ENCODE data around the gene JAZF1.

- TF ChIP-seq CTCF (IDR thresholded peaks at IDR 0.05) = no peak
- TF ChIP-seq POLR2A (IDR thresholded peaks at IDR 0.05) = no peak
Observed at GRCh38 chr7:27912751-27913150, 267.8 kb downstream of the JAZF1 start.
